SK-N-MC (cell line): ENCODE results near the gene S1PR5.
"Not testable (repeated sequence)": the region's sequence is repeated elsewhere in the genome, so short reads cannot be mapped to it uniquely, and the experiment has no call there.

Experiments used
- DNase-seq: peaks from one replicate; pipeline ENCODE4 v3.0.0-alpha.2; 2011; ENCODE audit warnings: low read depth, low spot score
- H3K27ac ChIP-seq: fragments of 200-600 bp; sonication (generic); 2 replicates; pipeline ENCODE4 v1.5.1; 2016; ENCODE audit warnings: mixed run types
- H3K36me3 ChIP-seq: fragments of 200-600 bp; sonication (generic); 2 replicates; pipeline ENCODE4 v1.6.1; 2017; ENCODE audit warnings: antibody characterized with exemption, low read length, mixed read lengths; ENCODE audit not compliant: insufficient read depth
- H3K4me3 ChIP-seq: fragments of 200-600 bp; sonication (generic); 2 replicates; pipeline ENCODE4 v1.5.1; 2016
- H3K9ac ChIP-seq: fragments of 200-600 bp; sonication (generic); 2 replicates; pipeline ENCODE4 v1.8.0; 2017; ENCODE audit warnings: mixed run types, mixed read lengths; ENCODE audit not compliant: insufficient read length
- H3K9me3 ChIP-seq: fragments of 200-600 bp; sonication (generic); 2 replicates; pipeline ENCODE4 v1.6.1; 2017; ENCODE audit warnings: low read depth, mild to moderate bottlenecking, antibody characterized with exemption, low read length, moderate library complexity, mixed read lengths
- EZH2 ChIP-seq: fragments of 200-600 bp; sonication (generic); IDR thresholded peaks from one replicate; pipeline ENCODE4 v1.6.1; 2017; ENCODE audit warnings: antibody characterized with exemption
- FOXP2 ChIP-seq: optimal IDR thresholded peaks from 2 replicates; pipeline ENCODE3; 2011; ENCODE audit warnings: mild to moderate bottlenecking, moderate library complexity; ENCODE audit not compliant: insufficient read depth; ENCODE audit errors: extremely low read length, control extremely low read depth
- POLR2AphosphoS5 ChIP-seq: IDR thresholded peaks from 2 replicates; pipeline ENCODE4 v1.6.1; 2012; ENCODE audit warnings: mild to moderate bottlenecking, low read depth, low read length, borderline replicate concordance

Gene S1PR5

GRCh38 chr19:10549733-10550132 is 32.5 kb upstream of the S1PR5 start:
- Histone ChIP-seq H3K36me3 (peaks cover 32% of the 10 kb centered on the region), H3K9ac (no peak overlapping the region), H3K27ac (no peak overlapping the region), H3K9me3 (no peaks in the 10 kb centered on the region), H3K4me3 (no peak overlapping the region)
- TF ChIP-seq FOXP2 (no peak), EZH2 (no peak), POLR2AphosphoS5 (no peak)
- no peak for DNase-seq

- Histone ChIP-seq H3K27ac (no peak overlapping the region), H3K9ac (no peak overlapping the region), H3K4me3 (no peak overlapping the region), H3K9me3 (no peaks in the 10 kb centered on the region), H3K36me3 (peaks cover 23% of the 10 kb centered on the region)
- DNase-seq: no peak
- TF ChIP-seq POLR2AphosphoS5: no peak
- TF ChIP-seq EZH2: no peak
- TF ChIP-seq FOXP2: no peak
These were observed 31.6 kb upstream of the S1PR5 start for GRCh38 chr19:10548746-10549276.

GRCh38 chr19:10546817-10547216 is 29.6 kb upstream of the S1PR5 start:
- H3K9ac ChIP-seq: no peak overlapping the region
- no peak for DNase-seq
- H3K36me3 ChIP-seq: peaks cover 3% of the 10 kb centered on the region; the same call in 1 of the 2 replicates
- no peak overlapping the region for H3K27ac ChIP-seq
- no peak overlapping the region for H3K4me3 ChIP-seq
- TF ChIP-seq FOXP2 (no peak), EZH2 (no peak), POLR2AphosphoS5 (no peak)
- no peaks in the 10 kb centered on the region for H3K9me3 ChIP-seq

- Histone ChIP-seq H3K27ac (no peak overlapping the region), H3K36me3 (no peaks in the 10 kb centered on the region; the same call in 1 of the 2 replicates), H3K9me3 (no peaks in the 10 kb centered on the region), H3K4me3 (peak overlapping the region; percentile 82), H3K9ac (peak overlapping the region; percentile 88)
- no peak for DNase-seq
- TF ChIP-seq EZH2: no peak
- TF ChIP-seq POLR2AphosphoS5: no peak
- no peak for TF ChIP-seq FOXP2
These were observed 27.6 kb upstream of the S1PR5 start for GRCh38 chr19:10544753-10545251.

- Histone ChIP-seq H3K36me3 (no peaks in the 10 kb centered on the region; the same call in 1 of the 2 replicates), H3K4me3 (peak overlapping the region; percentile 82), H3K27ac (no peak overlapping the region), H3K9ac (peak overlapping the region; percentile 88), H3K9me3 (no peaks in the 10 kb centered on the region)
- no peak for TF ChIP-seq FOXP2
- no peak for TF ChIP-seq POLR2AphosphoS5
- TF ChIP-seq EZH2: no peak
- DNase-seq: no peak
These were observed 27.1 kb upstream of the S1PR5 start for GRCh38 chr19:10544242-10544752.

- TF ChIP-seq FOXP2: no peak
- TF ChIP-seq POLR2AphosphoS5: peak; percentile 77
- Histone ChIP-seq H3K27ac (no peak within 1 kb of the TSS), H3K4me3 (peak within 1 kb of the TSS; percentile 82), H3K9me3 (no peaks in the 10 kb centered on the region), H3K9ac (peak within 1 kb of the TSS; percentile 88), H3K36me3 (no peaks in the 10 kb centered on the region; the same call in 1 of the 2 replicates)
- DNase-seq: no peak
These were observed 26.4 kb upstream of the S1PR5 start, which contains the start of gene ATG4D for GRCh38 chr19:10543420-10544241. Gene ATG4D, plus strand, starts transcription at chr19:10543904. Its CDS starts 187 bp downstream, at chr19:10544091.

- Histone ChIP-seq H3K9me3 (no peaks in the 10 kb centered on the region), H3K36me3 (no peaks in the 10 kb centered on the region; the same call in 1 of the 2 replicates), H3K9ac (no peak overlapping the region), H3K4me3 (peak overlapping the region; percentile 82), H3K27ac (no peak overlapping the region)
- DNase-seq: no peak
- TF ChIP-seq FOXP2 (no peak), POLR2AphosphoS5 (no peak), EZH2 (no peak)
These were observed 25.8 kb upstream of the S1PR5 start for GRCh38 chr19:10543059-10543419.

GRCh38 chr19:10539016-10539415 is 21.8 kb upstream of the S1PR5 start:
- not testable (repeated sequence) for H3K9me3 ChIP-seq, H3K36me3 ChIP-seq, H3K9ac ChIP-seq, H3K4me3 ChIP-seq, H3K27ac ChIP-seq, DNase-seq
